HepG2 (cell line): ENCODE measurements around the gene ARL16. TPM values are rescaled to one million over a fixed set of nuclear protein-coding genes. Genes with fewer than 3 reads are reported as not detected.

Experiments
- FOXO1 ChIP-seq: sonication (generic); formaldehyde crosslinking; IDR thresholded peaks from 2 replicates; pipeline ENCODE4 v1.4.0; 2020; ENCODE audit warnings: missing genetic modification reagents
- GATAD1 ChIP-seq: IDR thresholded peaks from 2 replicates; pipeline ENCODE4 v1.6.1; 2016; ENCODE audit warnings: missing genetic modification reagents, missing compliant biosample characterization
- HNF4A ChIP-seq: sonication (generic); formaldehyde crosslinking; IDR thresholded peaks from 2 replicates; pipeline ENCODE4 v1.4.0; 2020; ENCODE audit warnings: missing genetic modification reagents
- HNRNPUL1 ChIP-seq: fragments of 200-400 bp; formaldehyde crosslinking; IDR thresholded peaks from 2 replicates; pipeline ENCODE4 v1.6.1; 2017; ENCODE audit warnings: low read depth, mild to moderate bottlenecking, low read length, moderate library complexity
- HOXA7 ChIP-seq: sonication (generic); formaldehyde crosslinking; IDR thresholded peaks from 2 replicates; pipeline ENCODE4 v1.8.1; 2022; ENCODE audit warnings: mild to moderate bottlenecking, missing genetic modification reagents, moderate library complexity
- HOXA9 ChIP-seq: sonication (generic); formaldehyde crosslinking; IDR thresholded peaks from 2 replicates; pipeline ENCODE4 v1.8.1; 2022; ENCODE audit warnings: missing genetic modification reagents, mild to moderate bottlenecking, moderate library complexity, borderline replicate concordance
- JUNB ChIP-seq: sonication (generic); formaldehyde crosslinking; IDR thresholded peaks from 2 replicates; pipeline ENCODE4 v1.8.0; 2022; ENCODE audit warnings: missing genetic modification reagents, mild to moderate bottlenecking, borderline replicate concordance
- NCOA1 ChIP-seq: sonication (generic); formaldehyde crosslinking; IDR thresholded peaks from 2 replicates; pipeline ENCODE4 v1.9.0; 2021; ENCODE audit warnings: missing genetic modification reagents
- NFKB2 ChIP-seq: sonication (generic); formaldehyde crosslinking; IDR thresholded peaks from 2 replicates; pipeline ENCODE4 v1.4.0; 2020; ENCODE audit warnings: missing genetic modification reagents, borderline replicate concordance
- NR2C2 ChIP-seq: sonication (generic); formaldehyde crosslinking; IDR thresholded peaks from 2 replicates; pipeline ENCODE4 v1.4.0; 2020; ENCODE audit warnings: missing genetic modification reagents, mild to moderate bottlenecking, moderate library complexity, borderline replicate concordance
- RFXANK ChIP-seq: IDR thresholded peaks from 2 replicates; pipeline ENCODE4 v1.6.1; 2016
- SMYD3 ChIP-seq: sonication (generic); formaldehyde crosslinking; IDR thresholded peaks from 2 replicates; pipeline ENCODE4 v1.8.1; 2023; ENCODE audit warnings: mild to moderate bottlenecking, missing genetic modification reagents
- SOX6 ChIP-seq, 2 experiments: fragments of 450-650 bp in 1 of 2; sonication (generic) in 1 of 2; formaldehyde crosslinking in 1 of 2; IDR thresholded peaks; 2 replicates each; pipeline versions ENCODE4 v1.4.0 to v1.6.1; 2017 to 2020; ENCODE audit warnings: antibody characterized with exemption in 1 of 2, mild to moderate bottlenecking in 1 of 2, missing genetic modification reagents in 1 of 2
- ZBTB20 ChIP-seq: sonication (generic); formaldehyde crosslinking; IDR thresholded peaks from 2 replicates; pipeline ENCODE4 v1.8.1; 2023; ENCODE audit warnings: missing genetic modification reagents, low read depth, mild to moderate bottlenecking, borderline replicate concordance
- ZBTB49 ChIP-seq: sonication (generic); formaldehyde crosslinking; IDR thresholded peaks from 2 replicates; pipeline ENCODE4 v1.4.0; 2020; ENCODE audit warnings: missing genetic modification reagents, borderline replicate concordance
- ZNF251 ChIP-seq: sonication (generic); formaldehyde crosslinking; IDR thresholded peaks from 2 replicates; pipeline ENCODE4 v1.9.0; 2021; ENCODE audit warnings: mild to moderate bottlenecking, missing genetic modification reagents
- ZNF263 ChIP-seq: sonication (generic); formaldehyde crosslinking; IDR thresholded peaks from 2 replicates; pipeline ENCODE4 v1.4.0; 2020; ENCODE audit warnings: missing genetic modification reagents
- ZNF709 ChIP-seq: sonication (generic); formaldehyde crosslinking; IDR thresholded peaks from 2 replicates; pipeline ENCODE4 v1.5.0; 2020; ENCODE audit warnings: mild to moderate bottlenecking, missing genetic modification reagents
- ZNF773 ChIP-seq: sonication (generic); formaldehyde crosslinking; IDR thresholded peaks from 2 replicates; pipeline ENCODE4 v1.4.0; 2020; ENCODE audit warnings: missing genetic modification reagents, borderline replicate concordance
- polyA plus RNA-seq, 8 experiments: library from polyadenylated mRNA; depleted of rRNA in 3 of 8; stranded (reverse) in 7 of 8; unstranded in 1 of 8; fragments of >200 nt; fragmentation: Illumina TruSeq in 4 of 8; extraction: Trizol in 4 of 8; gene quantifications; 2 replicates each; pipeline versions ENCODE4 v1.2.1 to v1.2.3, GENCODE V29; 2011 to 2016; ENCODE audit warnings: low read depth in 4 of 8, missing spikeins in 1 of 8, mixed read lengths in 1 of 8; ENCODE audit not compliant: insufficient read depth in 1 of 8
- total RNA-seq, 5 experiments: library from RNA; depleted of rRNA; stranded (reverse); fragments of >200 nt; fragmentation: Illumina TruSeq; extraction: Trizol; gene quantifications; 2 replicates each; pipeline ENCODE4 v1.2.3, GENCODE V29; 2016; ENCODE audit warnings: low read depth in 1 of 5
- TF ChIP-seq, protein P1 (sequence below): conservative IDR thresholded peaks from 2 replicates; pipeline ENCODE4 v1.6.1; 2018; ENCODE audit warnings: missing genetic modification reagents
- TF ChIP-seq, protein P2 (sequence below): sonication (generic); formaldehyde crosslinking; IDR thresholded peaks from 2 replicates; pipeline ENCODE4 v1.4.0; 2020; ENCODE audit warnings: missing genetic modification reagents, borderline replicate concordance

The ARL16 gene
- total and polyA plus RNA-seq, 2 of the 13 experiments (the other 11 are each of a cell fraction or from before 2014, with no cell fraction given): 20.8 to 30.8 TPM

- TF ChIP-seq, protein P1, sequence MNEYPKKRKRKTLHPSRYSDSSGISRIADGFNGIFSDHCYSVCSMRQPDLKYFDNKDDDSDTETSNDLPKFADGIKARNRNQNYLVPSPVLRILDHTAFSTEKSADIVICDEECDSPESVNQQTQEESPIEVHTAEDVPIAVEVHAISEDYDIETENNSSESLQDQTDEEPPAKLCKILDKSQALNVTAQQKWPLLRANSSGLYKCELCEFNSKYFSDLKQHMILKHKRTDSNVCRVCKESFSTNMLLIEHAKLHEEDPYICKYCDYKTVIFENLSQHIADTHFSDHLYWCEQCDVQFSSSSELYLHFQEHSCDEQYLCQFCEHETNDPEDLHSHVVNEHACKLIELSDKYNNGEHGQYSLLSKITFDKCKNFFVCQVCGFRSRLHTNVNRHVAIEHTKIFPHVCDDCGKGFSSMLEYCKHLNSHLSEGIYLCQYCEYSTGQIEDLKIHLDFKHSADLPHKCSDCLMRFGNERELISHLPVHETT: peak; percentile 33; the same call in 1 of the 2 replicates
- TF ChIP-seq ZNF773 (peak; percentile 91; the same call in 1 of the 2 replicates), NCOA1 (CRISPR knock-in tag) (no peak), ZNF263 (0 out of 2 replicates have a peak, but pooled peaks have one; percentile 45), FOXO1 (CRISPR knock-in tag) (peak; percentile 16; the same call in 1 of the 2 replicates), ZBTB49 (CRISPR knock-in tag) (no peak; the same call in 1 of the 2 replicates), SMYD3 (CRISPR knock-in tag) (no peak), RFXANK (0 out of 2 replicates have a peak, but pooled peaks have one; percentile 45), HOXA9 (no peak), HNRNPUL1 (no peak; the same call in 1 of the 2 replicates), JUNB (CRISPR knock-in tag) (no peak; the same call in 1 of the 2 replicates), ZBTB20 (CRISPR knock-in tag) (no peak), GATAD1 (CRISPR knock-in tag) (peak; percentile 97), HNF4A (CRISPR knock-in tag) (0 out of 2 replicates have a peak, but pooled peaks have one; percentile 14), HOXA7 (CRISPR knock-in tag) (no peak), ZNF251 (no peak), NFKB2 (CRISPR knock-in tag) (peak; percentile 94; the same call in 1 of the 2 replicates), NR2C2 (CRISPR knock-in tag) (peak; percentile 96), ZNF709 (CRISPR knock-in tag) (peak; percentile 92), SOX6 (IDR thresholded peaks at IDR 0.05) (no peak), SOX6 (CRISPR knock-in tag; IDR thresholded peaks at IDR 0.05) (peak; percentile 21; the same call in 1 of the 2 replicates)
- TF ChIP-seq, protein P2, sequence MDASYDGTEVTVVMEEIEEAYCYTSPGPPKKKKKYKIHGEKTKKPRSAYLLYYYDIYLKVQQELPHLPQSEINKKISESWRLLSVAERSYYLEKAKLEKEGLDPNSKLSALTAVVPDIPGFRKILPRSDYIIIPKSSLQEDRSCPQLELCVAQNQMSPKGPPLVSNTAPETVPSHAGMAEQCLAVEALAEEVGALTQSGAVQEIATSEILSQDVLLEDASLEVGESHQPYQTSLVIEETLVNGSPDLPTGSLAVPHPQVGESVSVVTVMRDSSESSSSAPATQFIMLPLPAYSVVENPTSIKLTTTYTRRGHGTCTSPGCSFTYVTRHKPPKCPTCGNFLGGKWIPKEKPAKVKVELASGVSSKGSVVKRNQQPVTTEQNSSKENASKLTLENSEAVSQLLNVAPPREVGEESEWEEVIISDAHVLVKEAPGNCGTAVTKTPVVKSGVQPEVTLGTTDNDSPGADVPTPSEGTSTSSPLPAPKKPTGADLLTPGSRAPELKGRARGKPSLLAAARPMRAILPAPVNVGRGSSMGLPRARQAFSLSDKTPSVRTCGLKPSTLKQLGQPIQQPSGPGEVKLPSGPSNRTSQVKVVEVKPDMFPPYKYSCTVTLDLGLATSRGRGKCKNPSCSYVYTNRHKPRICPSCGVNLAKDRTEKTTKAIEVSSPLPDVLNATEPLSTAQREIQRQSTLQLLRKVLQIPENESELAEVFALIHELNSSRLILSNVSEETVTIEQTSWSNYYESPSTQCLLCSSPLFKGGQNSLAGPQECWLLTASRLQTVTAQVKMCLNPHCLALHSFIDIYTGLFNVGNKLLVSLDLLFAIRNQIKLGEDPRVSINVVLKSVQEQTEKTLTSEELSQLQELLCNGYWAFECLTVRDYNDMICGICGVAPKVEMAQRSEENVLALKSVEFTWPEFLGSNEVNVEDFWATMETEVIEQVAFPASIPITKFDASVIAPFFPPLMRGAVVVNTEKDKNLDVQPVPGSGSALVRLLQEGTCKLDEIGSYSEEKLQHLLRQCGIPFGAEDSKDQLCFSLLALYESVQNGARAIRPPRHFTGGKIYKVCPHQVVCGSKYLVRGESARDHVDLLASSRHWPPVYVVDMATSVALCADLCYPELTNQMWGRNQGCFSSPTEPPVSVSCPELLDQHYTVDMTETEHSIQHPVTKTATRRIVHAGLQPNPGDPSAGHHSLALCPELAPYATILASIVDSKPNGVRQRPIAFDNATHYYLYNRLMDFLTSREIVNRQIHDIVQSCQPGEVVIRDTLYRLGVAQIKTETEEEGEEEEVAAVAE (CRISPR knock-in tag): no peak
Measured at GRCh38 chr17:81666342-81667191, 17.0 kb downstream of the ARL16 start, which contains the start of the genes CCDC137 and OXLD1 (continued).
